Activated T-helper 1 cell treated with anti-CD3 and anti-CD28 coated beads, Interleukin-12 subunit alpha, Interleukin-12 subunit beta, Interleukin-2, Interleukin-4 antibody, amounts not matched to agents 30 ng/mL and 10 ng/mL and 1 ng/mL, durations not matched to agents 14 hours and 24 hours and 36 hours (primary cell): ENCODE measurements around the gene ENTPD6. TPM values are rescaled to one million over a fixed set of nuclear protein-coding genes. Genes with fewer than 3 reads are reported as not detected.
"Not testable (repeated sequence)": the region's sequence is repeated elsewhere in the genome, so short reads cannot be mapped to it uniquely, and the experiment has no call there.

Experiments
- DNase-seq: peaks from one replicate; pipeline ENCODE4 v3.0.0; 2021; ENCODE audit warnings: low spot score
- H3K27ac Mint-ChIP-seq: one replicate; pipeline ENCODE4 v1.8.0; 2021; ENCODE audit warnings: mild to moderate bottlenecking, mixed read lengths
- H3K27me3 Mint-ChIP-seq: one replicate; pipeline ENCODE4 v1.8.0; 2022; ENCODE audit warnings: mild to moderate bottlenecking, moderate library complexity, mixed read lengths; ENCODE audit not compliant: insufficient read depth
- H3K36me3 Mint-ChIP-seq: one replicate; pipeline ENCODE4 v1.8.0; 2021; ENCODE audit warnings: low read depth, mixed read lengths
- H3K4me1 Mint-ChIP-seq: one replicate; pipeline ENCODE4 v1.8.0; 2021; ENCODE audit warnings: low read depth, mixed read lengths
- H3K4me3 Mint-ChIP-seq: one replicate; pipeline ENCODE4 v1.8.0; 2021; ENCODE audit warnings: mild to moderate bottlenecking, moderate library complexity, mixed read lengths
- H3K9me3 Mint-ChIP-seq: one replicate; pipeline ENCODE4 v1.8.0; 2021; ENCODE audit warnings: mixed read lengths
- intact Hi-C: fragments of 100-400 bp; cut with micrococcal nuclease; formaldehyde crosslinking; loops from one replicate; pipeline ENCODE4 v1.15.1; 2024
- total RNA-seq: library from RNA; stranded (reverse); gene quantifications from 2 replicates; pipeline ENCODE4 v1.2.3, GENCODE V29; 2022

Gene ENTPD6
- total RNA-seq, 1 donor from 2014 or later, result 43.5 TPM

DNA sequence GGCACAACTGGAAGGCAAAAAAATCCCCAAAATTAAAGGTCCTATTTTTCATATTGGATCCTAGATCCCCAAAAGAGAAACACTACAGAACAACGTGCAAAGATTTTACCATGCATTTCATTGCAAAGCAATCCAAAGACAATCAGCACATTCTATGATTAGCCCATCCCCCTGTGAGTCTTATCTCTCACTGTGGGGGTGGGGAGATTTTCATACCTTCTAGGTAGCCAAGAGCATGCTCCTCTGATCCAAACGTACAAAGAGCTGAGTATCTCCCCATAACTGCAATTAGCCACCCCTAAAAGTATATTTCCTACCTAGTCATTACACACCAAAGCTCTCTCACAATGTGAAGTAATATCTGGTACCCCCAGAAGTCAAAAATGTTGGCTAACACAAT lies 22.2 kb upstream of the ENTPD6 start:
- intact Hi-C loops, result no loop called here
- Mint-ChIP-seq H3K4me1 (no peaks in the 10 kb centered on the region), H3K27ac (no peak overlapping the region), H3K27me3 (peaks cover 20% of the 10 kb centered on the region), H3K4me3 (no peak overlapping the region), H3K9me3 (no peaks in the 10 kb centered on the region), H3K36me3 (no peaks in the 10 kb centered on the region)
- DNase-seq, result no peak

DNA sequence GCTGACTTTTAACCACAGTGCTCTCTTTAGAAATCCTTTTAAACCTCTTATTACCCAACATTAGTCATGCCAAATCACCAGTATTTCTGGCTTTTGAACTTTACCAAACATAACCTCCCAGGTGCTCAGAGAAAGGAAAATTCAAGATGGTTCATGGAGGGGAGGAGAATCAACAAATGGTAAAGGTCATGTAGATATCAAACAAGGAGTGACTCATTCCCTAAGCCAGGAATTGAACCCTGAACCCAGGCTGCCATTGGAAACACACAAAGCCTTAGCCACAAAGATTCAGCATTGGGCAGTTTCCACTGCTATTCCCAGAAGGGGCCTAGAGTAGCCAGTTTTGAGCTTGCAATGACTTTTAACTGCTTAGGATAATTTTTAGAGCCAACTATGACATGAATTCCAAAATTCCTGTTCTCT lies 21.6 kb upstream of the ENTPD6 start:
- H3K27me3 Mint-ChIP-seq, result peaks cover 15% of the 10 kb centered on the region
- no peaks in the 10 kb centered on the region for H3K9me3 Mint-ChIP-seq
- H3K36me3 Mint-ChIP-seq, result no peaks in the 10 kb centered on the region
- no peak for DNase-seq
- intact Hi-C loops, result no loop called here
- H3K4me3 Mint-ChIP-seq, result no peak overlapping the region
- no peaks in the 10 kb centered on the region for H3K4me1 Mint-ChIP-seq
- H3K27ac Mint-ChIP-seq, result no peak overlapping the region

DNA sequence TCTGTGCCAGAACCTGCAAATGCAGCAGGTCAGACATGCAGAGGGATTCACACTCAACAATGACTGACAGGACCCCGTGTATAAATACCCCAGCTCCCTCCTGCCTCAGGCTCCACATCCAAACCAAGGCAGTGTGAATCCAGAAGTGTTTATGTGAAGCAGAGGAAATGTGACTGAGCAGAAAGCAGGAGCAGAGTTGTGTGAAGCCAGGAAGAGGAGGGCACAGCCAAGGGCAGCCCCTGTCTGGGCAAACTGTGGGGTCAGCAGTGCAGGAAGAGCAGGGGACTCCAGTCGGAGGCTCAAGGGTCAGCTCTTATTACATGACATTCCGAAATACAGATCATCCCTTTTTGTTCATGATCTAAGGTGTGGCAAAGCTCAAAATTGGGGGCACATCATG lies 19.3 kb upstream of the ENTPD6 start:
- H3K27ac Mint-ChIP-seq, result no peak overlapping the region
- H3K27me3 Mint-ChIP-seq, result peaks cover 13% of the 10 kb centered on the region
- intact Hi-C loops, result no loop called here
- no peaks in the 10 kb centered on the region for H3K4me1 Mint-ChIP-seq
- no peaks in the 10 kb centered on the region for H3K36me3 Mint-ChIP-seq
- no peak overlapping the region for H3K4me3 Mint-ChIP-seq
- DNase-seq, result no peak
- H3K9me3 Mint-ChIP-seq, result no peaks in the 10 kb centered on the region

DNA sequence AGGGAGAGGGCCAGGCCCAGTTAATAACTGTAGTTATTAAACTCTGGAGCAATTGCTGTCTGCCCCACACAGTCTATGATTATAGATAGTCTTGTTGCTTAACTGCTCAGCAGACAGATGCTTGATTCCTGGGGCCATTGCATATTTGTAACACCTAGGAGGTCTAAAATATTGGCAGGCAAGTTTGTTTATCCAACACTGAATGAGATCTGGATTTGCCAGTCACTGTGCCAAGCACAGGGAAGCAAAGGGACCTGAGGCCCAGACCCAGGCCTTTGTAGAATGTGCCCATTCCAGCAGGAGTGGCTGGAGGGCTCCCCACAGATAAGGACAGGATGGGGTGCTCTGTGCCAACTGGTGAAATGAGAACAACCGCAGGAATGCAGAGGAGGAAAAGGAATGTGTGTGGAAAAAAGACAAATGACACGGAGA lies 17.6 kb upstream of the ENTPD6 start:
- H3K4me3 Mint-ChIP-seq, result no peak overlapping the region
- H3K36me3 Mint-ChIP-seq, result no peaks in the 10 kb centered on the region
- intact Hi-C loops, result loop anchor here (2.0 kb wide), 1 partner anchor 113 kb away; no protein-coding TSS in a partner anchor

DNA sequence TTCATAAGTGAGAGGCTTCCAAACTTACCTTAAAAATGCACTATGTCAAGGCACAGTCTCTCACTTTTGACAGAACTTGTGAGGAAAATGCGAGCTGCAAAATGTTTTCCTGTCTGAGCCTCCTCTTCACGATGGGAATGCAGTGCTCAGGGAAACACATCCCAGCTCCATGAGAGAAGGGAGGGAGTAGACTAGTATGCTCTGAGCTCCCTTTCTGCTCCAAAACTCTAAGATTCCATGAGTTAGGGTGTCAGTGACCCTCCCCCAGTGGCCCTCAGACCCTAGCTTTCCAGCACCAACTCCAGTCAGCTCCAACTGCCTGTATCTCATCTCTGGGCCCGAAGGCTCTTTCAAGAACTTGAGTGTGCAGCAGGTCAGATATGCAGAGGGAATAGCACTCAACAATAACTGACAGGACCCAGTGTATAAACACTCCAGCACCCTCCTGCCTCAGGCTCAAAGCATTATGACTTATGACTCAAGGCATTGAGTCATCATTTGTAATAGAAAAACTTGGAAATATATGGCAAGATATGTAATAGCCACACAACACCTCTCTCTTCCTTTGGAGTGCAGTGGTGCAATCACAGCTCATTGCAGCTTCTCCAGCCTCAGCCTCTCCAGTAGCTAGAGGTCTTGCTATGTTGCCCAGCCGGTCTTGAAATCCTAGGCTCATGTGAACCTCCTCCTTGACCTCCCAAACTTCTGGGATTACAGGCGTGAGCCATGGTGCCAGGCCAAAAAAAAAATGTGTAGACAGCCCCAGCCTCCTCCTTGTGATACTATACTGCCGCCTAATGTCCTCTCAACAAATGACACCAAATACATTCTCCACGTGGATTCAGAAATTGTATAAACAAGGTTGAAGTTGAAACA lies 16.7 kb upstream of the ENTPD6 start:
- intact Hi-C loops, result loop anchor here (1.0 to 2.0 kb wide), 4 partner anchors 94 to 220 kb away; no protein-coding TSS in a partner anchor
- Mint-ChIP-seq H3K4me3 (no peak overlapping the region), H3K9me3 (peaks cover 7% of the 10 kb centered on the region), H3K4me1 (no peaks in the 10 kb centered on the region), H3K27me3 (peaks cover 30% of the 10 kb centered on the region), H3K27ac (no peak overlapping the region), H3K36me3 (peaks cover 3% of the 10 kb centered on the region)
- no peak for DNase-seq

More for the DNA sequence above, 17.6 kb upstream of the ENTPD6 start:
- Mint-ChIP-seq H3K4me1 (no peaks in the 10 kb centered on the region), H3K27me3 (peaks cover 21% of the 10 kb centered on the region), H3K9me3 (no peaks in the 10 kb centered on the region), H3K27ac (no peak overlapping the region)
- no peak for DNase-seq

DNA sequence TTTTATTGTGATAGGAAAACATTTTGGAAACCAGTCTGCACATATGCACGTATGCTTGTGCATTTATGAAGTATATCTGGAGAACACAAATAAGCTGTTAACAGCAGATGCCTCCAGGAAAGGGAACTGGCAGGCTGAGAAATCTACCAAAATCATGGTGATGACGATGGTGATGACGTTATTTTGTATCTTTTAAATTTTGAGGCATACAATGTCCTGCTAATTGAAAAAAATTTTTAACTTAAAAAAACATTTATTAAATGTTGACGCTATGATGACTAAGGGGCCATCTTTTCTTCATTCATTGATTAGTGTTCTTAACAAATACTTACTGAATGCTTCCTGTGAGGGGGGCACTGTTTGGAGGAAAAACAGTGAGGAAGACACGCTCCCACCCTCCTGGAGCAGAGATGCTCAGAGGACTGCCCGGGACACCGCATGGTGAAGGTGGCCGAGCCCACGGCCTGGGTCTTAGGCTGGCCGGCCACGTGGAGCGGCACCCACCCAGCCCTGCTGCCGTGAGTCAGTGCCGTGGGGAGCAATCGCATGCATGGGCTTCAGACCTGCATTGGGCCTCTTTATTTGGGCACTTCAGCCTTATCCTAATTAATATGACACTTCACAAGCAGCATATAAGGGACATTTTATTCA lies 15.9 kb upstream of the ENTPD6 start:
- Mint-ChIP-seq H3K4me3 (no peak overlapping the region), H3K27ac (no peak overlapping the region), H3K4me1 (no peaks in the 10 kb centered on the region), H3K9me3 (peaks cover 7% of the 10 kb centered on the region), H3K36me3 (peaks cover 3% of the 10 kb centered on the region), H3K27me3 (peaks cover 37% of the 10 kb centered on the region)
- DNase-seq, result no peak
- intact Hi-C loops, result loop anchor here (1.0 to 2.0 kb wide), 4 partner anchors 95 to 220 kb away; no protein-coding TSS in a partner anchor

DNA sequence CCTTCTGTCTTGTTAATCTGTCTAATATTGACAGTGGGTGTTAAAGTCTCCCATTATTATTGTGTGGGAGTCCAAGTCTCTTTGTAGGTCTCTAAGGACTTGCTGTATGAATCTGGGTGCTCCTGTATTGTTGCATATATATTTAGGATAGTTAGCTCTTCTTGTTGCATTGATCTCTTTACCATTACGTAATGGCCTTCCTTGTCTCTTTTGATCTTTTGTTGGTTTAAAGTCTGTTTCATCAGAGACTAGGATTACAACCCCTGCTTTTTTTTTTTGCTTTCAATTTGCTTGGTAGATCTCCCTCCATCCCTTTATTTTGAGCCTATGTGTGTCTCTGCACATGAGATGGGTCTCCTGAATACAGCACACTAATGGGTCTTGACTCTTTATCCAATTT lies 11.1 kb upstream of the ENTPD6 start:
- H3K36me3 Mint-ChIP-seq, H3K4me1 Mint-ChIP-seq, H3K27ac Mint-ChIP-seq, H3K4me3 Mint-ChIP-seq, intact Hi-C loops, DNase-seq, H3K9me3 Mint-ChIP-seq: not testable (repeated sequence)
- H3K27me3 Mint-ChIP-seq, result peaks cover 57% of the 10 kb centered on the region

DNA sequence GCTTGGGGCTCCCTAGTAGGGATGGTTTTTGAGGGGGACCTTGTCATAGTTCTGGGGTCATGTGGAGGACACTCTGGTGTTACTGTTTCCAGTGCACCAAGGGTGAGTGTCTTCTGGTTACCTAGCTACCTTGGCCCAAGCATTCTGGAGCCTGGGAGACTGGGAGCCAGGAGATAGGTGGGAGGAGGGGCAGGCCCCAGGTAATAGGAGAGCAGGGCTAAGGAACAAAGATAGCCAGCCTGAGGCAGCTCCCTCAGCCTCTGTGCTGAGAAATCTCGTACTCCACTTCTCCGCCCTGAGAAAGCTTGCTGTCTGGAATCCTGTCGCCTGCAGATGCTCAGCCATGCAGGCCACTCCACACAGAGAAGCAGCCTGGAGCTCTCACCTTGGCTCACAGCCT lies 8.3 kb upstream of the ENTPD6 start:
- Mint-ChIP-seq H3K27ac (no peak overlapping the region), H3K36me3 (peaks cover 3% of the 10 kb centered on the region), H3K9me3 (peaks cover 7% of the 10 kb centered on the region), H3K4me3 (no peak overlapping the region), H3K27me3 (peaks cover 48% of the 10 kb centered on the region), H3K4me1 (no peaks in the 10 kb centered on the region)
- intact Hi-C loops, result no loop called here
- no peak for DNase-seq

DNA sequence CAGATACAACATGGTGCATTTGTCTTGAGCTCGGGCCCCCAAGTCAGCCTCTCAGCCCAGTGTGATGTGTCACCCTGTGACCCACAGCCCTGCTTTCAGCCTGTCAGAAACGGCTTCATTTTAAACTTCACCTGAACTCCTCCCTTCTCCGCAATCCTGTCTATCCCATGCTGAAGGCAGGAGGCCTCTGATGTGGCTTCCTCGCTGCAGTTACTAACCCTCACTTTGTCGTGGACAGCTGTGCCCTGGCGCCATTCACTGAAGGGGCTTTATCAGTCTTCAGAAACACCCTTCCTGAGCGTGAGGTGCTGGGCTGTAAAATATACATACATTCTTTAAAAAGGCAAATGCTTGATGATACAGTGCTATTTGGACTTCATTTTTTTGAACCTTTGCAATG lies 7.9 kb upstream of the ENTPD6 start:
- H3K27ac Mint-ChIP-seq, result no peak overlapping the region
- H3K4me3 Mint-ChIP-seq, result no peak overlapping the region
- intact Hi-C loops, result no loop called here
- DNase-seq, result no peak
- H3K27me3 Mint-ChIP-seq, result peaks cover 45% of the 10 kb centered on the region
- H3K9me3 Mint-ChIP-seq, result peaks cover 7% of the 10 kb centered on the region
- H3K36me3 Mint-ChIP-seq, result peaks cover 3% of the 10 kb centered on the region
- H3K4me1 Mint-ChIP-seq, result no peaks in the 10 kb centered on the region

DNA sequence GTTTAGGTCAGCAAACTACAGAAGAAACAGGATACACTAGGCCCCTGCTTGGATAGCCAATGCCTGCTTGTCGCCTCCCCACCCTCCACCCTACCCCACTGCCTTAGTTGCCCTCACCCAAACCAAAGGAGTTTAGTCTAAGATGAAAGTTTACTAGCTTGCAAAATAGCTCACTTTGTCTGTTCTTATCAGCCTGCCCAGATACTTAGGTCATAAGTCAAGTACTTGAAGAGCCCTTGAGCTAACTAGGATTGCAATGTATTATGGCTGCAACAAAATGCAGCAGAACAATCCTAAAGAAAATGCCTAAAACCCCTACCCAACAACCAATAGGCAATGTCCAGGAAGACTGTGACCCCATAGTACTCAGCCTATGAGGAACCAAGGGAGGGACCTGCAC lies 7.3 kb upstream of the ENTPD6 start:
- Mint-ChIP-seq H3K4me1 (no peaks in the 10 kb centered on the region), H3K9me3 (peaks cover 7% of the 10 kb centered on the region), H3K36me3 (peaks cover 3% of the 10 kb centered on the region), H3K27me3 (peaks cover 41% of the 10 kb centered on the region), H3K4me3 (no peak overlapping the region), H3K27ac (no peak overlapping the region)
- DNase-seq, result no peak
- intact Hi-C loops, result no loop called here

DNA sequence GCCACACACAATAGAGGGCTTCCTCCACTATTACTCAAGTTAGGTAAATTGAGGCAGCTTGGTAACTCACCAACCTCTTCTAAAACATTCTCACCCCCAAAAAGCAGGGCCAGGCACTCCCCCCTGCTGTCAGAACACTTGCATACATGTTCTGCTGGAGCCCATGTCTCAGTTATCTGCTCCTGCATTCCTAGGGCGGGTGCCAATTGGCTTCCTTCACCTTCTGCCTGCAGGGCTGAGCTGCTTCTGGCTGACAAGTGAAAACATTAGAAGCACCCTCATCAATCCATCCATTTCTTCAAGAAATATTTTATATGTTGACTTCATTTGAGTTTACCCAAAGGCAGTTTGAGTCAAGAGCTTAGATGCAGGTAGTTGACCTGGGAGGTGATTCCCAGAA lies 4.5 kb upstream of the ENTPD6 start:
- no peak for DNase-seq
- H3K4me3 Mint-ChIP-seq, result no peak overlapping the region
- peaks cover 22% of the 10 kb centered on the region for H3K27me3 Mint-ChIP-seq
- H3K4me1 Mint-ChIP-seq, result peaks cover 1% of the 10 kb centered on the region
- intact Hi-C loops, result no loop called here
- no peak overlapping the region for H3K27ac Mint-ChIP-seq
- no peaks in the 10 kb centered on the region for H3K9me3 Mint-ChIP-seq
- H3K36me3 Mint-ChIP-seq, result no peaks in the 10 kb centered on the region

DNA sequence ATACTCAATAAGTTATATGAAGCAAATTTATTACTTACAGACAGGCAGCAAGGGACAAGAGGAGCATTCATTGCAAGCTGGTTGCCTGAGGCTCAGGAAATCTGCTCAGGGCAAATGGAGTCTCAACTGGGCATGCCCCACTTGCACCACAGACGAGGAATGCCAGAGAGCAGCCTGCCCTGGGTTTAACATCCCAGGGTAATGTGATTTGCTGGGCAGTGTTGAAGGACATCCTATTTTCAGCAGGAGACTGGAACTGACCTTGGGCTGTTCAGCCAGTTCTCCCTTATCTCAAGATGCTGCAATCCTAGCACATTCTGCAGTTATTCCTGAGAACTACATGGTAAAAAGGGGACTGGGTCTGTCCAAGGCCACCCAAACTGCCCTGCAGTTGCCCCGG lies 3.8 kb upstream of the ENTPD6 start:
- Mint-ChIP-seq H3K27me3 (peaks cover 21% of the 10 kb centered on the region), H3K9me3 (no peaks in the 10 kb centered on the region), H3K36me3 (no peaks in the 10 kb centered on the region), H3K4me1 (peaks cover 8% of the 10 kb centered on the region), H3K27ac (no peak overlapping the region), H3K4me3 (no peak overlapping the region)
- no peak for DNase-seq
- intact Hi-C loops, result no loop called here

DNA sequence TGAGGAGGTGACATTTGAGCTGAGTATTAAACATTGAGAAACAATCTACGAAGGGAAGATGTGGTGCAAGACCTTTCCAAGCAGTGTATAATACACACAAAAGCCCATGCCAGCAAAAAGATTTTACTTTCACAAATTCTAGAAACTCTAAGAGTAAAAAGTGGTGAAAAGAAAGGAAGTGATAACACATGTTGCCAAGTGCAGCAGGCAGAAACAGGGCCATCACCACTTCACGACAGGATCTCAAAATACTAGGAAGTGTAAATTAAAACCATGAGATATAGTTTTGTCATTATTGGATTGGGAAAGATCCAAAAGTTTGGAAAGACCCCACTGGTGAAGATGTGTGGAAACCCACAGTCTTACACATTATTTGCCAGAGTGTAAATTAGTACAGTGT lies 1.7 kb upstream of the ENTPD6 start:
- H3K36me3 Mint-ChIP-seq, result no peaks in the 10 kb centered on the region
- H3K4me1 Mint-ChIP-seq, result peaks cover 20% of the 10 kb centered on the region
- H3K4me3 Mint-ChIP-seq, result peak overlapping the region; percentile 91
- H3K9me3 Mint-ChIP-seq, result no peaks in the 10 kb centered on the region
- no peak overlapping the region for H3K27ac Mint-ChIP-seq
- H3K27me3 Mint-ChIP-seq, result peaks cover 7% of the 10 kb centered on the region
- DNase-seq, result no peak
- intact Hi-C loops, result no loop called here
